Smooth muscle cell (in vitro differentiated cells): ENCODE measurements around the gene CIROP. TPM values are rescaled to one million over a fixed set of nuclear protein-coding genes. Genes with fewer than 3 reads are reported as not detected.

Source experiments
- DNase-seq: peaks from one replicate; lab custom pipeline; 2025; ENCODE audit not compliant: unreplicated experiment; lab: John Stamatoyannopoulos, UW
- H2AFZ ChIP-seq: fragments of 200-600 bp; sonication (generic); 2 replicates; pipeline ENCODE4 v1.6.0; 2016; ENCODE audit warnings: antibody characterized with exemption, low read depth, mild to moderate bottlenecking
- H3F3A ChIP-seq: fragments of 200-600 bp; sonication (generic); 2 replicates; pipeline ENCODE4 v1.6.0; 2017; ENCODE audit warnings: antibody characterized with exemption, low read depth
- H3K27ac ChIP-seq: fragments of 200-600 bp; sonication (generic); 2 replicates; pipeline ENCODE4 v1.5.1; 2016; ENCODE audit warnings: low read depth, mild to moderate bottlenecking
- H3K27me3 ChIP-seq: fragments of 200-600 bp; sonication (generic); 2 replicates; pipeline ENCODE4 v1.6.1; 2016; ENCODE audit warnings: low read depth, mild to moderate bottlenecking
- H3K36me3 ChIP-seq: fragments of 200-600 bp; sonication (generic); 2 replicates; pipeline ENCODE4 v1.5.1; 2016; ENCODE audit warnings: low read depth
- H3K4me1 ChIP-seq: fragments of 200-600 bp; sonication (generic); 2 replicates; pipeline ENCODE4 v1.5.1; 2016; ENCODE audit warnings: low read depth
- H3K4me2 ChIP-seq: fragments of 200-600 bp; sonication (generic); 2 replicates; pipeline ENCODE4 v1.6.0; 2016; ENCODE audit warnings: mild to moderate bottlenecking
- H3K4me3 ChIP-seq: fragments of 200-600 bp; sonication (generic); 2 replicates; pipeline ENCODE4 v1.5.1; 2016; ENCODE audit warnings: mild to moderate bottlenecking
- H3K79me2 ChIP-seq: fragments of 200-600 bp; sonication (generic); 2 replicates; pipeline ENCODE4 v1.6.0; 2016; ENCODE audit warnings: low read depth, mild to moderate bottlenecking
- H3K9ac ChIP-seq: fragments of 200-600 bp; sonication (generic); 2 replicates; pipeline ENCODE4 v1.6.0; 2016; ENCODE audit warnings: low read depth
- H3K9me3 ChIP-seq: fragments of 200-600 bp; sonication (generic); replicated peaks from 2 replicates; pipeline ENCODE4 v1.5.1; 2016; ENCODE audit warnings: low read depth
- H4K20me1 ChIP-seq: fragments of 200-600 bp; sonication (generic); 2 replicates; pipeline ENCODE4 v1.6.0; 2016; ENCODE audit warnings: low read depth
- whole genome bisulfite sequencing: methylation state at CpG from one replicate; pipeline ENCODE4 v1.1.7; 2016; ENCODE audit warnings: low lambda C conversion rate; 5-methylcytosine and 5-hydroxymethylcytosine counted together
- polyA plus RNA-seq: library from polyadenylated mRNA; unstranded; fragments of >200 nt; fragmentation: Nextera tagmentation; extraction: Ambion mirVana; gene quantifications from 2 replicates; pipeline ENCODE4 v1.2.1, GENCODE V29; 2016
- total RNA-seq: library from RNA; depleted of rRNA; stranded (reverse); fragments of >200 nt; gene quantifications from 2 replicates; pipeline ENCODE4 v1.2.3, GENCODE V29; 2014
- TF ChIP-seq, protein P1 (sequence below): fragments of 200-600 bp; sonication (generic); IDR thresholded peaks from 2 replicates; pipeline ENCODE4 v1.5.1; 2017; ENCODE audit warnings: borderline replicate concordance, mild to moderate bottlenecking, antibody characterized with exemption; ENCODE audit not compliant: insufficient read depth, poor library complexity, severe bottlenecking

Gene CIROP
- total and polyA plus RNA-seq, 2 experiments from 2014 or later: not detected

DNA sequence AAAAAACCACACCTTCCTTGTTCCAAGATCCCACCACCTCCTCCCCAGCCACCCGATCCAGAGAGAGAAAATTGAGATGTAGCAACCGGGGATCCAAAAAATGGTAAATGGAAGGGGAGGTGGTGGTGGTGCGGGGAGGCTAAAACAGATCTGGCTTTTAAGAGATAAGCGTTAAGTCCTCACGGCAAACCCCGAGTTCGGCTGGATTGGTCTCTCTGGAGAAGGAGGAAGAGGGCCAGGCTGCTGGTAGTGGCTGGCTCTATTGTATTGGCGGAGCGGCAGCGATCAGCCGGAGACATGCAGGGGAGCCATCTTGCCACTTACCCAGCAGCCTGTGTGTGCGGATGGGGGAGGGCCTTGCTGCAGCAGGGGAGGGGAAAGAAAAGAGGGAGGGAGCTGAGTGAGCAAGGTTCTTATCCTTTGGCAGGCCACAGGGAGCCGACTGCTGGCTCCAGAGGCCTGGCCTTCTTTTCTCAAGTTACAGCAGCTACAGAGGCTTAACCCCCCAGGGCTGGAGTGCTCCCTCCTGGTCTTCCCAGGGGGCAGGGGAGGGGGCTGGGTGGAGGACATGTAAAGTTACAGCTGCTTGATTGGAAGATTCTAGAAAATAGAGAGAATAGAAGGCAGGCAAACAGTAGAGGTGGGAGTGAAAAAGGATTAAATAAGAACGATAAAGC lies 33.4 kb downstream of the CIROP start:
- TF ChIP-seq, protein P1, sequence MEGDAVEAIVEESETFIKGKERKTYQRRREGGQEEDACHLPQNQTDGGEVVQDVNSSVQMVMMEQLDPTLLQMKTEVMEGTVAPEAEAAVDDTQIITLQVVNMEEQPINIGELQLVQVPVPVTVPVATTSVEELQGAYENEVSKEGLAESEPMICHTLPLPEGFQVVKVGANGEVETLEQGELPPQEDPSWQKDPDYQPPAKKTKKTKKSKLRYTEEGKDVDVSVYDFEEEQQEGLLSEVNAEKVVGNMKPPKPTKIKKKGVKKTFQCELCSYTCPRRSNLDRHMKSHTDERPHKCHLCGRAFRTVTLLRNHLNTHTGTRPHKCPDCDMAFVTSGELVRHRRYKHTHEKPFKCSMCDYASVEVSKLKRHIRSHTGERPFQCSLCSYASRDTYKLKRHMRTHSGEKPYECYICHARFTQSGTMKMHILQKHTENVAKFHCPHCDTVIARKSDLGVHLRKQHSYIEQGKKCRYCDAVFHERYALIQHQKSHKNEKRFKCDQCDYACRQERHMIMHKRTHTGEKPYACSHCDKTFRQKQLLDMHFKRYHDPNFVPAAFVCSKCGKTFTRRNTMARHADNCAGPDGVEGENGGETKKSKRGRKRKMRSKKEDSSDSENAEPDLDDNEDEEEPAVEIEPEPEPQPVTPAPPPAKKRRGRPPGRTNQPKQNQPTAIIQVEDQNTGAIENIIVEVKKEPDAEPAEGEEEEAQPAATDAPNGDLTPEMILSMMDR: no peak
- peaks cover 37% of the 10 kb centered on the region for H4K20me1 ChIP-seq
- no peaks in the 10 kb centered on the region for H3K27me3 ChIP-seq
- DNase-seq: no peak
- 2% methylated on average over 13 of the region's 14 CpGs for WGBS
- H3K9ac ChIP-seq: peak overlapping the region; percentile 89
- H3K27ac ChIP-seq: peak overlapping the region; percentile 83
- peaks cover 48% of the 10 kb centered on the region for H3K79me2 ChIP-seq
- no peak overlapping the region for H2AFZ ChIP-seq
- peaks cover 26% of the 10 kb centered on the region for H3K4me1 ChIP-seq
- H3F3A ChIP-seq: peaks cover 24% of the 10 kb centered on the region
- H3K4me2 ChIP-seq: peak overlapping the region; percentile 91
- peaks cover 3% of the 10 kb centered on the region for H3K36me3 ChIP-seq
- H3K4me3 ChIP-seq: peak overlapping the region; percentile 76
- H3K9me3 ChIP-seq: no peaks in the 10 kb centered on the region

DNA sequence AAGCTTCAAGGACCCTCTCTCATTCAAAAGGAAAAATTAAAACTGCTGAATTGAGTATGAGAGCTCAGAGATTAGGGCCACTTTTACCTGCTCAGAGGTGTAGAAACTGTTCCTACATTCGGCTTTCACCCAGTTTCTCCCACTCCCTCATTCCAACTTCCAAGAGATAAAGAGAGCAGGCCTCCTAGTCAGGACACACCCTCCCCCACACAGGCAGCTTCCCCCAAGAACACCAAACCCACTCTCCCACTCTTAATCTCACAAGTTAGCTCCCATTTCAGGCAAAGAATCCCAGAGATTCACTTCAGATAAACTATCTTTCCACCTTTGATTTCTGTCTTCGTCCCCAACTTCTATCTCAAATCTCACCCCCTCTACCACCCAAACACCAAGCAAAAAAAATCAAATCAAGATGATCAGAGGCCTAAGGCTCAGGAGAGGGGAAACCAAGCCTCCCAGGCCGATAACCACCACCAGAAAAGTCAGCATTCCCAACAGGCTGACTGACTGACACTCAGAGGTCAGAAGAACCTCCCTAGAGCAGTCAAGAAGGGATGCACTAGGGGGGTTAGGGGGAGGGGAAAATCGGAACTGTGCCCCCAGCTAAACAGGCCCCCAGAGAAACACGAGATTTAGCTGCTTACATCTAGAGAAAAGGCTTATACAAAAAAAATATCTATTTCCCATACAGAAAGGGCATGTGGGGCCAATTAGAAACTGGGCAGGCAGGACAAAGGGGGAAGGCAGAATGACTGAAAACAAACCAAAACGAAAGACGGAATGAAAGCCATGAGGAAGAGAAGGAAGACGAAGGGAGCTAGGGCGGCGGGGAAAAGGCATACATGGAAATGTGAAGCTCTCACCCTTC lies 34.3 kb downstream of the CIROP start:
- H3K4me2 ChIP-seq: peak overlapping the region; percentile 91
- H3K27ac ChIP-seq: peak overlapping the region; percentile 83
- no peaks in the 10 kb centered on the region for H3K9me3 ChIP-seq

DNA sequence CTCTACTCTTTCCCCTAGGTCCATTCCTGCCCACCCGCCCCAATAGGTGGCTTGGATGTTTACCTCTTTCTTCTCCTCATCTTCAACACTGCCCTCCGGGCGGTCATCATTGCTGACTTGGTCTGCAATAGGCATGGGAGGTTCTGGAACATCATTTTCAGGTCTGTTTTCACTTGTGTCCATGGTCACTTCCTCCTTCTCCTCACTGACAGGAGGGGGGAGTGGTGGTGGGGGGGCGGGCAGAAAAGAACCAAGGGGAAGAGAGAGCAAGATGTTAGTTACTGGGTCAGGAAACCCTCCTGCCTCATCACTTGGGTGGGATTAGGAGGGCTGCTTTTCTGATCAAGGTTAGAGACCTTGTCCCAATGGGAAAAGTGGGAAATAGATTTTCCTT lies 35.4 kb downstream of the CIROP start:
- peak overlapping the region; percentile 44 for H3K4me2 ChIP-seq
- no peak for DNase-seq
- TF ChIP-seq, protein P1: no peak
- H3K4me3 ChIP-seq: no peak overlapping the region
- peaks cover 62% of the 10 kb centered on the region for H3K79me2 ChIP-seq
- H3F3A ChIP-seq: peaks cover 35% of the 10 kb centered on the region
- peaks cover 26% of the 10 kb centered on the region for H3K4me1 ChIP-seq
- H3K27ac ChIP-seq: peak overlapping the region; percentile 52
- H3K27me3 ChIP-seq: no peaks in the 10 kb centered on the region
- H2AFZ ChIP-seq: no peak overlapping the region
- peak overlapping the region; percentile 11 for H3K9ac ChIP-seq
- 57% methylated on average over 4 of the region's 4 CpGs for WGBS
- no peaks in the 10 kb centered on the region for H3K9me3 ChIP-seq
- H4K20me1 ChIP-seq: peaks cover 54% of the 10 kb centered on the region
- H3K36me3 ChIP-seq: peaks cover 7% of the 10 kb centered on the region

More for the DNA sequence above, 34.3 kb downstream of the CIROP start:
- 1% methylated on average over 10 of the region's 10 CpGs for WGBS
- Histone ChIP-seq H3K9ac (peak overlapping the region; percentile 89), H3K27me3 (no peaks in the 10 kb centered on the region), H3K36me3 (peaks cover 7% of the 10 kb centered on the region), H3F3A (peaks cover 24% of the 10 kb centered on the region), H4K20me1 (peaks cover 43% of the 10 kb centered on the region), H3K4me1 (peaks cover 26% of the 10 kb centered on the region), H3K79me2 (peaks cover 56% of the 10 kb centered on the region), H2AFZ (no peak overlapping the region), H3K4me3 (peak overlapping the region; percentile 76)
- DNase-seq: no peak
- TF ChIP-seq, protein P1: no peak
